MG63 (cell line): Measurements from ENCODE around the gene CALR. TPM values are rescaled to one million over a fixed set of nuclear protein-coding genes. Genes with fewer than 3 reads are reported as not detected.
"Not testable (repeated sequence)": the region's sequence is repeated elsewhere in the genome, so short reads cannot be mapped to it uniquely, and the experiment has no call there.

Experiments
- DNase-seq: peaks from one replicate; pipeline ENCODE4 v3.0.0-alpha.2; 2020
- H3K27me3 ChIP-seq: fragments of 250-450 bp; sonication (Bioruptor Pico); 2 replicates; pipeline ENCODE4 v1.5.1; 2020; ENCODE audit warnings: mild to moderate bottlenecking, moderate library complexity
- H3K36me3 ChIP-seq: fragments of 250-450 bp; sonication (Bioruptor Pico); 2 replicates; pipeline ENCODE4 v1.5.1; 2020; ENCODE audit warnings: mild to moderate bottlenecking, moderate library complexity
- H3K4me3 ChIP-seq: fragments of 250-450 bp; sonication (Bioruptor Pico); 2 replicates; pipeline ENCODE4 v1.5.1; 2020; ENCODE audit warnings: mild to moderate bottlenecking, moderate library complexity
- H3K9me3 ChIP-seq: fragments of 250-450 bp; sonication (Bioruptor Pico); 2 replicates; pipeline ENCODE4 v1.5.1; 2020; ENCODE audit warnings: mild to moderate bottlenecking, moderate library complexity
- total RNA-seq: library from RNA; depleted of rRNA; stranded (reverse); fragments of >200 nt; shearing (Covaris generic); gene quantifications from 2 replicates; pipeline ENCODE4 v1.2.3, GENCODE V29; 2014; ENCODE audit warnings: low replicate concordance; rRNA removed

Gene CALR
- total RNA-seq: 1,902 and 1,921 TPM in 2 replicates

DNA sequence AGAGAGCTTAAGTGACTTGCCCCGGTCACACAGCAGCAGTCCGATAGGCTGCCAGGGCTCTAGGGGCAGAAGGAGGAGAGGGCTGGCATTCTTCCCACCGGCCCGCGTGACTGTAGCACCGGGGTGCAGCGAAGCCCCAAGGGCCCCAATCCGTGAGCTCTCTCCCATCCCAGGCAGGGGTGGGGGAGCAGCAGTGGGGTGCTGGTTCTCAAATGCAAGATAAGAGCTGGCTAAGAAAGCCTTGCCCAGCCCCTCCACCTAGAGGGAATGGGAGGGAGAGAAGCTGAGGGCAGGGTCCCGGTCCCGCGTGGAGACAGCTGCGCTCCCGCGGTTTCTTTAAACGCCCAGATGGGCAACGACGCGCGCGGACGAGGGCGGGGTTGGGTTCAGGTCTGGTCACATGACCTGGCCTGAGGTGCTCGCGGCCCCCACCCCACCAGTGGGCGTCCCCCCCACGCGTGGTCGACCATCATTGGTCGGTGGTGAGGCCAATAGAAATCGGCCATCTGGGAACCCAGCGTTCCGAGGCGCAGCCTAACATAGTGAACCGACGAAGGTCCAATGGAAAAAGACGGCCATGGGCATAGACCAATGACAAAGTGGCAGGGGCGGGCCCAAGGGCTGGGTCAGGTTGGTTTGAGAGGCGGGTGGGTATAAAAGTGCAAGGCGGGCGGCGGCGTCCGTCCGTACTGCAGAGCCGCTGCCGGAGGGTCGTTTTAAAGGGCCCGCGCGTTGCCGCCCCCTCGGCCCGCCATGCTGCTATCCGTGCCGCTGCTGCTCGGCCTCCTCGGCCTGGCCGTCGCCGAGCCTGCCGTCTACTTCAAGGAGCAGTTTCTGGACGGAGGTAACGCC lies at the start of gene CALR:
Gene CALR, plus strand, starts transcription at position 683 of the 852 bp plus-strand sequence. Its CDS starts 71 bp downstream, at position 754.
- peak; percentile 100 for DNase-seq
- H3K9me3 ChIP-seq: no peaks in the 10 kb centered on the region
- peak within 1 kb of the TSS; percentile 95 for H3K4me3 ChIP-seq
- H3K36me3 ChIP-seq: peaks cover 48% of the 10 kb centered on the region
- H3K27me3 ChIP-seq: no peaks in the 10 kb centered on the region

DNA sequence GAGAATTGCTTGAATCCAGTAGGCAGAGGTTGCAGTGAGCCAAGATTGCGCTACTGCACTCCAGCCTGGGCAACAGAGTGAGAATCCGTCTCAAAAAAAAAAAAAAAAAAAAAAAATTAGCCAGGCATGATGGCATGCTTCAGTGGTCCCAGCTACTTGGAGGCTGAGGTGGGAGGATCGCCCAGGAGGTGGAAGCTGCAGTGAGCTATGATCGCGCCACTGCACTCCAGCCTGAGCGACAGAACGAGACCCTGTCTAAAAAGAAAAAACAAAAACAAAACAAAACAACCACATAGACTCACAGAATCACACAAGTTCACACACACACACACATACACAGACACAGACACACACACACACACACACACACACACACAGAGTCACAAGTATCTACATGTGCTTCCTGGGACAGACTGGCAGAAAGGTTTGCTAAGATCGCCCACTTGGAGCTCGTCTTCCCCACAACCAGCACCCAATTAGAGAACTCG lies 48.1 kb upstream of the CALR start:
- H3K36me3 ChIP-seq: peaks cover 13% of the 10 kb centered on the region
- DNase-seq, H3K9me3 ChIP-seq: not testable (repeated sequence)
- H3K27me3 ChIP-seq: peaks cover 22% of the 10 kb centered on the region
- H3K4me3 ChIP-seq: peak overlapping the region; percentile 94

DNA sequence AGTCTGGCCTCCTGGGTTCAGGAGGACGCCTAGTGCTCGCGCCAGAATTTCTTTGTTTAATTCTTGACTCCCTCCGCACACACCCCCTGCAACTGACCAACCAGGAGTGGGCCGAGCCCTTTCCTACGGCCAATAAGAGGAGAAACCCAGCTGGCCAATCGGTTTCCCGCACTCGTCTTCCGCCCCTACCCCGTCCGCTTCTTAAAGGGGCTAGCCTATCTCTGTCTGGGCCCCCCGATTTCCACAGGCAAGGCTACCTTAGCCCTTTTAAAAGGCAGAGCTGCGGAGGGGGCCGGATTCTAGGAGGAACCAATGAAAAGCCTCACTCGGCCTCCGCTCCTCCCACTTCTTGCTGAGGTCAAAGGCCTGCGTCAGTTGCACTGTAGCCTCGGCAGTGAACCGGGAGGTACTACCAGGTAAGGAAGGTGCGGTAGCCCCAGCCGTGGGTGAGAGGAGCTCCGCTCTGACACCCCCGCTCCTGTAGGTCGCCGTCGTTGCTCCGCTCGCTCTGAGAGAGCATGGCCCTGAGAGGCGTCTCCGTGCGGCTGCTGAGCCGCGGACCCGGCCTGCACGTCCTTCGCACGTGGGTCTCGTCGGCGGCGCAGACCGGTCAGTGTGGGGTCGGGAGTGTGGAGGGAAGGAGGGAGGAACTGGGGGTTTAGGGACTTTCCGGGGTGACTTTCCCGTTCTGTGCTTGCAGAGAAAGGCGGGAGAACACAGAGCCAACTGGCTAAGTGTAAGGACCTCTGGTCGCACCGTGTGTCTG lies 47.4 kb upstream of the CALR start, which contains the start of gene GCDH:
Gene GCDH, plus strand, starts transcription at position 374 of the 766 bp plus-strand sequence. Its CDS starts 145 bp downstream, at position 519.
- Histone ChIP-seq H3K9me3 (no peaks in the 10 kb centered on the region; the same call in 1 of the 2 replicates), H3K4me3 (peak within 1 kb of the TSS; percentile 94), H3K36me3 (peaks cover 13% of the 10 kb centered on the region), H3K27me3 (peaks cover 15% of the 10 kb centered on the region)
- DNase-seq: peak; percentile 100

DNA sequence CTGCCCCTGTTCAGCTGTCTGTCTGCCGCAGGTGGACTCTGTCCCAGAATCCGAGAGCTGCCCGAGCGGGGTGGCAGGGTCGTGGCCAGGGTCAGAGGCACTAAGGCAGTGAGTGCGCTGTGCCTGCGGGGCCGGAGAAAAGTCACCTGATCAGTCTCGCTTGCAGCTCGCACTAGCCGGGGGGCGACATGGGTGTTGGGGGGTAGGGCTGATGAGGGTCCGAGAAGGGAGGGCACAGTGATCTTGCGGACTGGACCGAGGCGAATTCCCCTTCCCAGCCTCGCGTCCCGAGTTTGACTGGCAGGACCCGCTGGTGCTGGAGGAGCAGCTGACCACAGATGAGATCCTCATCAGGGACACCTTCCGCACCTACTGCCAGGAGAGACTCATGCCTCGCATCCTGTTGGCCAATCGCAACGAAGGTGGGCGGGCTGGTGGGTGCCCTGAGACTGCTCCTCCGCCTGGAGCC lies 46.8 kb upstream of the CALR start:
- H3K36me3 ChIP-seq: peaks cover 17% of the 10 kb centered on the region
- peak overlapping the region; percentile 94 for H3K4me3 ChIP-seq
- no peak for DNase-seq
- no peaks in the 10 kb centered on the region for H3K9me3 ChIP-seq
- H3K27me3 ChIP-seq: peaks cover 11% of the 10 kb centered on the region

DNA sequence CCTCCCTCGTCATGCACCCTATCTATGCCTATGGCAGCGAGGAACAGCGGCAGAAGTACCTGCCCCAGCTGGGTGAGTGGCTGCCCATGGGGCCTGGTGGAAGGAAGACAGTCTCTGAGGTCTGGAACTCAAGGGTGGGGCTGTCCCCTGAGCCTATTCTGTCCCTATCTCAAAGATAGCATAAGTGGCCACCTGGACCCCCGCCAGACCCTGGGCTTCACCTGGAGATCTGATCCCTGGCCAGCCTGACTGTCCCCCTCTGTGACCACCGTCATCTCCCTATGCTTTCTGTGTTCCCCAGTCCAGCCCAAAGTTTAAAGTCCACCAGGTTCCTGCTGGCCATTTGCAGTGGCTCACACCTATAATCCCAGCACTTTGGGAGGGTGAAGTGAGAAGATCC lies 44.8 kb upstream of the CALR start:
- no peak for DNase-seq
- Histone ChIP-seq H3K9me3 (no peaks in the 10 kb centered on the region), H3K36me3 (peaks cover 30% of the 10 kb centered on the region), H3K4me3 (no peak overlapping the region), H3K27me3 (no peaks in the 10 kb centered on the region; the same call in 1 of the 2 replicates)

DNA sequence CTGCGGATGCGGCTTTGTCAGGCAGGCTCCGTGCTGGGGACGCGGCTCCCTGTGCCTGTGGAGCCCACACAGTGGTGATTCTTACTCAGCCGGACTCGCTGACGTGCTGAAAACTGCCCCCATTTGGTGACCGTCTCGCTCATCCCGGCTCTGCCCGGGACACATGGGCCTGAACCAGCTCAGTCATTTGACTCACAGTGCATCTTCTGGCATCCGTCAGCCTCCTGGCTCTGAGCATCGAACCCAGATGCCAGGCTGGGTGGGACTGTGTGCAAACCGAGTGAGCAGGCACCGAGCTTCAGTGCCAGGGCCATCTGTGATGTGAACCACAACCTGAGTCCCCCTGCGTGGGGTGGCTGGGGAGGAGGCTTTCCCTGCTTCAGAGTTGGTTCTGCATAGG lies 41.9 kb upstream of the CALR start:
- H3K27me3 ChIP-seq: no peaks in the 10 kb centered on the region
- H3K9me3 ChIP-seq: no peaks in the 10 kb centered on the region
- H3K4me3 ChIP-seq: no peak overlapping the region
- peaks cover 33% of the 10 kb centered on the region for H3K36me3 ChIP-seq
- DNase-seq: no peak

DNA sequence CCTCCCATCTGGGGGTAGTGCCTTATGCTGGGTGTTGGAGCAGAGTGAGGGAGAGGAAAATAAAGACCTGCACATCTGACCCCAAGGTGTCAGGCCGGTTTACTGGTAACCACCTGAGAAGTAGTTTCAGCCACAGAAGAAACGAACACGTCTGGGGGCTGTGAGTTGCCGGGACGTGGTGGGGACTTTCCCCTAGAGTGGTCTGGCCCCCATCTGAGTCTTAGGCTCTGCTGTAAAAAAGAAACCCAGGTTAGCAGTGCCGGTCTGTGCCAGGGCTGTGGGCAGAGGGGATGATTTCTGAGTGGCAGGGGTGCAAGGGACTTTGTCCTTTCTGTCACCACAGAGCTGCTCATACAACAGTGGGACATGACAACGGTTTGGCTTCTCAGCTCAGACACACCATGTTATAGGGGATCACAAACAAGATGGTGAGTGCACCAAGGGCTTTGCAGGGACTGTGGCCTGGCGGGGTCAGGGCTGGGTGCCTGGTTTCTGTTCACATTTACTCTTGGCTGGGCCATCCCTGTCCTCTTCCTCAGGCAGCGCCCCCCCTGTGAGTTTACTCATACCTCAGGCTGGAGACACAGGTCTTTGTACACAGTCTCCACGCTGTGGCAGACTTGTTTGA lies 38.4 kb upstream of the CALR start:
- DNase-seq: no peak
- Histone ChIP-seq H3K9me3 (no peaks in the 10 kb centered on the region), H3K27me3 (no peaks in the 10 kb centered on the region), H3K36me3 (peaks cover 20% of the 10 kb centered on the region), H3K4me3 (no peak overlapping the region)

DNA sequence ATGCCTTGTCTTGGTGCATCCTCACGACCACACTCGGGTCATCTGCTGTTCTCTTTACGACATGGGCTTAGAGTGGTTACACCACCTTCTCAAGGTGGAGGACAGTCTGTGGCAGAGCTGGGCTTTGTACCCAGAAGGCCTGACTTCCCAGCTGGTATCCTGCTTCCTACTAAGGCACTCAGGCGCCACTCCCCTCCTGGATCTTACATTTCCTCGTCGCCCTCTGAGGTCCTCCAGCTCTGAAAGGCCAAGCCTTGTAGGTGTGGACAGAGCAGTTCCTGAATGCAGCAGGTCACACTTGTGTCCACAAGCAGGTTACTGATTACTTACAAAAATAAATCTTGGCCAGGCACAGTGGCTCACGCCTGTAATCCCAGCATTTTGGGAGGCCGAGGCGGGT lies 31.2 kb upstream of the CALR start:
- Histone ChIP-seq H3K27me3 (no peaks in the 10 kb centered on the region), H3K9me3 (no peaks in the 10 kb centered on the region), H3K4me3 (no peak overlapping the region), H3K36me3 (no peaks in the 10 kb centered on the region; the same call in 1 of the 2 replicates)
- DNase-seq: no peak

DNA sequence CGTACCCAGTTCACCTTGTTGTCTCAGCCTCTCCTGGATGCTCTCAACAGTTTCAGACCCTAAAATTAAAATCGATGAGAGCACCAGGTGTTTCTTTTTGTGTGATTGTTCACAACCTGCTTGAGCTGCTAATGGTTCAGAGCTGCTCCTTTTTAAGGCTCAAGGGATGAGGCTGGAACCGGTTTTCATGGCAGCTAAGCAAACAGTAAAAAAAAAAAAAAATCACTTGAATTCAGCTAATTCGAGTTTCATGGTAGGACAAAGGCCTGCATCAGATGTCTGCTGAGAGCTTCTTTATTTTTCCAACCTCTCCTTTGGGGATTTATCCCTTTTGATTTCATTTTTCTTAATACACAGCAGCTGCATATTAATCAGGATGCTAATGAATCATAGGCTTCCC lies 25.8 kb upstream of the CALR start:
- no peak for DNase-seq
- H3K27me3 ChIP-seq: 0 out of 2 replicates have a peak, but pooled peaks cover 3% of the 10 kb centered on the region
- H3K9me3 ChIP-seq: no peaks in the 10 kb centered on the region
- H3K36me3 ChIP-seq: no peaks in the 10 kb centered on the region
- H3K4me3 ChIP-seq: no peak overlapping the region

DNA sequence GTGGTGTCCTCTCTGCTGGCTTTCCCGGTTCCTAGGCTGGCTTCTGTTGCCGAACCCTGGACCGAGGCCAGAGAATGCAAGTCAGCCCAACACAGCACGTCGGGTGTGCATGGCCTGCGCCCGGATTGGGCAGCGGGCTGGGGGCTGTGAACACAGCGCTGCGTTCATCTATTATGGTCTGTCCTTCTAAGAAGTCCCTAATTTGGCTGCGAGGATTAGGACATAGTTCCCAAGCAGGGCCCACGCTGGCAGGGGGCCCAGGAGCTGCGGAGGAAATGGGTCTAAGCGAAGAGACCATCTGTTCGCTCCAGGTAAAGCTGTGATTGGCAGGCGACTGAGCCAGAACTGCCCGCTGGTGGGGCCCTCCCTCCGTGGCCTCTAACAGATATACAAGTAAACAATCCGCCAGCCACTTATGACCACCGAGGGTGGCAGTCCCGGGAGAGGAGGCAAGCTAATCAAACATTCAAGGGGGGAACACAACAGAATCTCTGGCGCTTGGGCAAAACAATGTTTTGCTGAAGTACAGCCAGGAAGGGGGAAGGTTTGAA lies 25.3 kb upstream of the CALR start:
- Histone ChIP-seq H3K36me3 (no peaks in the 10 kb centered on the region), H3K9me3 (no peaks in the 10 kb centered on the region), H3K27me3 (0 out of 2 replicates have a peak, but pooled peaks cover 3% of the 10 kb centered on the region), H3K4me3 (no peak overlapping the region)
- no peak for DNase-seq

DNA sequence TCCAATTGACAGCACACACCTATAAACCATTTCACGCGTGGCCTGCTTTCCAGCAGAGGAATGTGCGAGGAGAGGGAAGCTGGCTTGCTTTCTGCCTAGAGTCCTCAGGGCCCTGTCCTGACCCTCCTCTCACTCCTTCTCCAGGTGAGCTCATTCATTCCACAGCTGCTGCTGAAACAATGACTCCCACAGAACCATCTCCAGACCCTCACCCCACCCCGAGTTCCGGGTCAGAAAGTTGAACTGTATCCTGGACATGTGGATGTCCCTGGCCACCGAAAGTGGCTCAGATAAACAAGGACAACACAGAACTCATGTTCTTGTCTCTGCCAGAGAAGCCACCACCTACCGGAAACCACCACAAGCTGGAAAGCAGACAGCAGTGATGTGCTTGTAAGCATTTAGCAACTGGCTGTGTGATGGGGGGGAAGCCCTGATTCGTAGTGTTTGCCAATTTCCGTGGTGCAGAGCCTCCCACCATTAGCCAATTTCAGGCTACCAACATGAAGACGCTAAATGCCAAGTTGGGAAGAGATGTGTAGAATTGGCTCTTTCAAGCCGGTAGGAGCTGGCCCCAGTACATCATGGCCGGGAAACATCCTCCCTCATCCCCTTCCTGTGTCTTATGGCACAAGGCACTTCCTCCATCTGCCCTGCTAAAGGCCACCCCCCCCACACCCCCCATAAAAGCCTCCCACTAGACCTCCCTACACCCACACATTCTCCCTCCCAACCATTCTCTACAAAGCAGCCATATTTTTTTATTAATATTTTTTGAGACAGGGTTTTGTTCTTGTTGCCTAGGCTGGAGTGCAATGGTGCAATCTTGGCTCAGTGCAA lies 24.3 kb upstream of the CALR start:
- H3K27me3 ChIP-seq: 0 out of 2 replicates have a peak, but pooled peaks cover 3% of the 10 kb centered on the region
- no peaks in the 10 kb centered on the region; the same call in 1 of the 2 replicates for H3K9me3 ChIP-seq
- H3K4me3 ChIP-seq: no peak overlapping the region
- no peak for DNase-seq
- H3K36me3 ChIP-seq: no peaks in the 10 kb centered on the region

DNA sequence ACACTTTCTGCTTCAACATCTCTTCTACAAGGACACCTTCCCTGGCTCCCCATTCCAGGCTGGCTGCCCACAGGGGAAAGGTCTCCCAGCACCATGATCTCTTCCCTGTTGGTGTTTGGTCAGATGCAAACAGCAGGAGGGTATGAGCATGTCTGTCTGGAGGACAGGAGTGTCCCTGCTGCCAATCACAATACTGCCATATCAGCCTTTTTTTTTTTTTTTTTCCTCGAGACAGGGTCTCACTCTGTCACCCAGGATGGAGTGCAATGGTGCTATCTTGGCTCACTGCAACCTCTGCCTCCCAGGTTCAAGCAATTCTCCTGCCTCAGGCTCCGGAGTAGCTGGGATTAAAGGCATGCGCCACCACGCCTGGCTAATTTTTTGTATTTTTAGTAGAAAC lies 22.5 kb upstream of the CALR start:
- H3K27me3 ChIP-seq, DNase-seq: not testable (repeated sequence)

DNA sequence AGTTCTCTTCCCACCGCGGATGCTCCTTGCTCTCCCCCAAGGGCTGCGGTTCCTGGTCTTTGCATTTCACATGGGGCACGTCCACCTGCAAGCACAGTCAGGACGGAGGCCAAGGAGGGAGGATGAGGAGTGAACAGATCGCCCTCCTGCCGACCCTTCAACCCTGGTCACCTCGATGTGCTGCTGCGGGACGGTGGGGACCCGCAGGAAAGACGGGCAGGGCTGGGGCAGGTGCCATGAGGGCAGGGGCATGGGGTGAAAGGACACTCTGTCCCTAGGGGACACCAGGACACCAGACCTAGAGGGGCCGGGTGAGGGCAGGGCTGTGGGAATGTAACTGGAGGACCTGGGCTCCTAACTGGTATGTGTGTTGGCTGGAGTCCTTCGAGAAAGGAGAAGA lies 20.2 kb upstream of the CALR start:
- DNase-seq: no peak
- Histone ChIP-seq H3K4me3 (no peak overlapping the region), H3K9me3 (no peaks in the 10 kb centered on the region; the same call in 1 of the 2 replicates), H3K27me3 (no peaks in the 10 kb centered on the region), H3K36me3 (peaks cover 20% of the 10 kb centered on the region)

More for the DNA sequence above, 22.5 kb upstream of the CALR start:
- H3K9me3 ChIP-seq, H3K4me3 ChIP-seq, H3K36me3 ChIP-seq: not testable (repeated sequence)

DNA sequence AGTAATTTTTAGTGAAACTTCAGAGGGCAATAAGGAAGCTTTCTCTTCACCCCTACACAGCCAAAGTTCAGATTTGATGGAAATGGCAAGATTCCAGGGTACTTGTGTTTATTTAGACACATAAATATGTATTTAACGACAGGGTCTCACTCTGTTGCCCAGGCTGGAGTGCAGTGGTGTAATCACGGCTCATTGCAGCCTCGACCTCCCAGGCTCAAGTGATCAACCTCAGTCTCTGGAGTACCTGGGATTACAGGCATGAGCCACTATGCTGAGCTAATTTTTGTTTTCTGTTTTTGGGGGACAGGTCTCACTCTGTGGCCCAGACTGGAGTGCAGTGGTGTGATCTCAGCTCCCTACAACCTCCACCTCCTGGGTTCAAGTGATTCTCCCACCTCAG lies 17.4 kb upstream of the CALR start:
- Histone ChIP-seq H3K4me3 (no peak overlapping the region), H3K27me3 (no peaks in the 10 kb centered on the region), H3K36me3 (peaks cover 48% of the 10 kb centered on the region), H3K9me3 (no peaks in the 10 kb centered on the region; the same call in 1 of the 2 replicates)
- no peak for DNase-seq

DNA sequence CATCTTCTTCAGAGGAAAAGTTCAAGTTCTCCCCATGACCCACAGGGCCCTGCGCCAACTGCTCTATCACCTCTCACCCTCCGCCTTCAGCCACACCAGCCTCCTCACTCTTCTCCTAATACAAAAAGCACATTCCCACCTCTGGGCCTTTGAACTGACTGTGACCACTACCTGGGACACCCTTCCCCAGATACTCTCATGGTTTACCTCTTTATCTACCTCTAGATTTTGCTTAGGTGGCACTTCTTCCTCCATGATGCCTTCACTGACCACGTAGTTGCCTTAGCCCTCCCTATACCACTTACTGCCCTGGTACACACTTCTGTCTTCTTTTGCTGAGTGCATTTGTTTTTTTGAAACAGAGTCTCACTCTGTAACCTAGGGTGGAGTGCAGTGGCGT lies 15.4 kb upstream of the CALR start:
- Histone ChIP-seq H3K4me3 (no peak overlapping the region), H3K27me3 (no peaks in the 10 kb centered on the region), H3K36me3 (peaks cover 63% of the 10 kb centered on the region), H3K9me3 (no peaks in the 10 kb centered on the region; the same call in 1 of the 2 replicates)
- DNase-seq: no peak
